GM19468 (cell line): ENCODE measurements around the gene HMGN5.

Experiments
- ATAC-seq: cut with Tn5 transposase; IDR thresholded peaks from one replicate; pipeline ENCODE4 v1.9.1; 2021; ENCODE audit warnings: mild to moderate bottlenecking, moderate library complexity, moderate number of reproducible peaks; ENCODE audit not compliant: unreplicated experiment; ENCODE audit errors: extremely low read depth

The HMGN5 gene

GRCh38 chrX:81201671-81202455 lies at the start of gene HMGN5, which contains the start of gene SH3BGRL:
HMGN5 (minus strand) TSS chrX:81201913; CDS start chrX:81121549, 80,364 bp downstream.
SH3BGRL (plus strand) TSS chrX:81202102; CDS start chrX:81202201, 99 bp downstream.
- ATAC-seq = peak; percentile 88

GRCh38 chrX:81241753-81242152 lies 40.0 kb upstream of the HMGN5 start:
- ATAC-seq = no peak

- no peak for ATAC-seq
These were observed 39.1 kb upstream of the HMGN5 start for GRCh38 chrX:81240701-81241331.

GRCh38 chrX:81238166-81238565 lies 36.5 kb upstream of the HMGN5 start:
- ATAC-seq = no peak

- ATAC-seq = no peak
These were observed 35.8 kb upstream of the HMGN5 start for GRCh38 chrX:81237516-81237915.

- ATAC-seq = no peak
These were observed 30.5 kb upstream of the HMGN5 start for GRCh38 chrX:81232218-81232617.

GRCh38 chrX:81231476-81231875 lies 29.8 kb upstream of the HMGN5 start:
- no peak for ATAC-seq

GRCh38 chrX:81229901-81230300 lies 28.2 kb upstream of the HMGN5 start:
- no peak for ATAC-seq

GRCh38 chrX:81229229-81229628 lies 27.5 kb upstream of the HMGN5 start:
- ATAC-seq = no peak

GRCh38 chrX:81215685-81216084 lies 14.0 kb upstream of the HMGN5 start:
- no peak for ATAC-seq

GRCh38 chrX:81208916-81209315 lies 7.2 kb upstream of the HMGN5 start:
- ATAC-seq = no peak

- ATAC-seq = no peak
These were observed 4.8 kb upstream of the HMGN5 start for GRCh38 chrX:81206476-81206875.

GRCh38 chrX:81205551-81205950 lies 3.8 kb upstream of the HMGN5 start:
- ATAC-seq = no peak

- no peak for ATAC-seq
These were observed 1.2 kb upstream of the HMGN5 start for GRCh38 chrX:81202943-81203342.

- no peak for ATAC-seq
These were observed 725 bp upstream of the HMGN5 start for GRCh38 chrX:81202456-81202819.

GRCh38 chrX:81201071-81201470 lies 642 bp downstream of the HMGN5 start:
- ATAC-seq = no peak

- peak; percentile 78 for ATAC-seq
These were observed 6.0 kb downstream of the HMGN5 start for GRCh38 chrX:81195712-81196111.

GRCh38 chrX:81195259-81195658 lies 6.5 kb downstream of the HMGN5 start:
- ATAC-seq = no peak

- no peak for ATAC-seq
These were observed 27.4 kb downstream of the HMGN5 start for GRCh38 chrX:81174286-81174685.

GRCh38 chrX:81168391-81168790 lies 33.3 kb downstream of the HMGN5 start:
- no peak for ATAC-seq

GRCh38 chrX:81121513-81122363 lies 80.0 kb downstream of the HMGN5 start:
- peak; percentile 93 for ATAC-seq
